ENCODE data around the gene HERC4. TPM values are rescaled to one million over a fixed set of nuclear protein-coding genes. Genes with fewer than 3 reads are reported as not detected.

HERC4 gene
- total RNA-seq, 1 experiment from 2014 or later: 57.4 TPM

DNA sequence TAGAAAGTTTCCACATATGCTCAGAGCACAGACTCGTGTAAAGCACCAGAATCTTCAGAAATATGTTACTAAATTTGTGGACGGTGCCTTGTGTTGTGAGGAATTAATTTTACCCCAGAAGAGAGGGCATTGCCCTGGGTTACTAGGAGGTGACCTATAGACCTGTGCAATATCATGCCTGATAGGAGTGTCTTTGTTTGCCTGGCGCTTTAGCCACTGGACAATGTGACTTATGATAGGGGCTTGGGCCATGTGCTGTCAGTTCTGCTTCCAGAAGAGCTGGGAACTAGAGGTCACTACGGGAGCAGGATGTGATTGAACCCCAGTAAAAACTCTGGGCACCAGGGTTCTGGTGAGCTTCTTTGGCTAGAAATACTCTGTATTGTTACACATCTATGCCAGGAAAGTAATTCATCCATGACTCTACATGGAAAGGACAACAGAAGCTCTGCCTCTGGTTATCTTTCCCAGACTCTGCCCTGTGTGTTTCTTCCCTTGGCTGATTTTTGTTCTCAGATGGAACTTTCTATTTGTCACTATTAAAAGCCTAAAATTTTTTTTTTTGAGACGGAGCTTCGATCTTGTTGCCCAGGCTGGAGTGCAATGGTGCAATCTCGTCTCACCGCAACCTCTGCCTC is 115.1 kb downstream of the HERC4 start:
- intact Hi-C loops (cut with micrococcal nuclease): no loop called here
- CTCF ChIA-PET: no interaction called here
- peak; percentile 15; the same call in 1 of the 2 replicates for ATAC-seq

DNA sequence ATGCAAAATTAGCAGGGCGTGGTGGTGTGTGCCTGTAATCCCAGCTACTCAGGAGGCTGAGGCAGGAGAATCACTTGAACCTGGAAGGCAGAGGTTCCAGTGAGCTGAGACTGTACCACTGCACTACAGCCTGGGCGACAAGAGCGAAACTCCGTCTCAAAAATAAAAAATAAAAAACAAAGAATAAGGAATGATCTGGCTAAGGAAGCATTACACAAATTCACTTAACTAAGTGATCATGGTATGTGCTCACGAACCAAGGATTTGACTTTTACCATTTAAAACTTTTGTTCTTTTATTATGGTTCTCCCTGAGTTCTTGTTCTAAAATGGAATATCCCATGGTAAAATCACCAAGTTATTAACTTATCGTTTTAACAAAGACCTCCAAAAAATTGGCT is 119.5 kb downstream of the HERC4 start:
- peaks cover 28% of the 10 kb centered on the region for H3K36me3 ChIP-seq (ENCODE audit: low read depth, low read length)
- CTCF ChIA-PET: no interaction called here

More for the DNA sequence above, 115.1 kb downstream of the HERC4 start:
- Histone ChIP-seq H3K9ac (ENCODE audit: low read length) (no peak overlapping the region), H3K36me3 (ENCODE audit: low read depth, low read length) (peaks cover 17% of the 10 kb centered on the region; the same call in 1 of the 2 replicates), H3F3A (ENCODE audit: low read length, unreplicated experiment) (no peaks in the 10 kb centered on the region), H3K4me3 (ENCODE audit: low read length) (no peak overlapping the region), H3K4me2 (ENCODE audit: low read length) (no peak overlapping the region), H3K27me3 (ENCODE audit: low read length) (no peaks in the 10 kb centered on the region), H3K27ac (ENCODE audit: low read length) (no peak overlapping the region), H3K79me2 (ENCODE audit: low read length) (no peaks in the 10 kb centered on the region), H4K20me1 (ENCODE audit: low read length) (no peaks in the 10 kb centered on the region), H3K4me1 (ENCODE audit: insufficient read depth, low read length) (no peaks in the 10 kb centered on the region), H2AFZ (ENCODE audit: low read length) (no peak overlapping the region), H3K9me2 (replicated peaks; ENCODE audit: low read length) (no peaks in the 10 kb centered on the region), H3K9me3 (ENCODE audit: low read length) (no peaks in the 10 kb centered on the region)
- POLR2A ChIA-PET (ENCODE audit: unreplicated experiment): no interaction called here
- no peak for TF ChIP-seq EZH2 (IDR thresholded peaks at IDR 0.05; ENCODE audit: low read length, unreplicated experiment)
- TF ChIP-seq EZH2phosphoT487 (IDR thresholded peaks at IDR 0.05; ENCODE audit: borderline replicate concordance, low read length): no peak
- TF ChIP-seq, protein P1, sequence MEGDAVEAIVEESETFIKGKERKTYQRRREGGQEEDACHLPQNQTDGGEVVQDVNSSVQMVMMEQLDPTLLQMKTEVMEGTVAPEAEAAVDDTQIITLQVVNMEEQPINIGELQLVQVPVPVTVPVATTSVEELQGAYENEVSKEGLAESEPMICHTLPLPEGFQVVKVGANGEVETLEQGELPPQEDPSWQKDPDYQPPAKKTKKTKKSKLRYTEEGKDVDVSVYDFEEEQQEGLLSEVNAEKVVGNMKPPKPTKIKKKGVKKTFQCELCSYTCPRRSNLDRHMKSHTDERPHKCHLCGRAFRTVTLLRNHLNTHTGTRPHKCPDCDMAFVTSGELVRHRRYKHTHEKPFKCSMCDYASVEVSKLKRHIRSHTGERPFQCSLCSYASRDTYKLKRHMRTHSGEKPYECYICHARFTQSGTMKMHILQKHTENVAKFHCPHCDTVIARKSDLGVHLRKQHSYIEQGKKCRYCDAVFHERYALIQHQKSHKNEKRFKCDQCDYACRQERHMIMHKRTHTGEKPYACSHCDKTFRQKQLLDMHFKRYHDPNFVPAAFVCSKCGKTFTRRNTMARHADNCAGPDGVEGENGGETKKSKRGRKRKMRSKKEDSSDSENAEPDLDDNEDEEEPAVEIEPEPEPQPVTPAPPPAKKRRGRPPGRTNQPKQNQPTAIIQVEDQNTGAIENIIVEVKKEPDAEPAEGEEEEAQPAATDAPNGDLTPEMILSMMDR (conservative IDR thresholded peaks at IDR 0.05; ENCODE audit: low read depth, low read length): no peak
- BruUV-seq (replicated peaks): no TSS peak
- no peak for DNase-seq

DNA sequence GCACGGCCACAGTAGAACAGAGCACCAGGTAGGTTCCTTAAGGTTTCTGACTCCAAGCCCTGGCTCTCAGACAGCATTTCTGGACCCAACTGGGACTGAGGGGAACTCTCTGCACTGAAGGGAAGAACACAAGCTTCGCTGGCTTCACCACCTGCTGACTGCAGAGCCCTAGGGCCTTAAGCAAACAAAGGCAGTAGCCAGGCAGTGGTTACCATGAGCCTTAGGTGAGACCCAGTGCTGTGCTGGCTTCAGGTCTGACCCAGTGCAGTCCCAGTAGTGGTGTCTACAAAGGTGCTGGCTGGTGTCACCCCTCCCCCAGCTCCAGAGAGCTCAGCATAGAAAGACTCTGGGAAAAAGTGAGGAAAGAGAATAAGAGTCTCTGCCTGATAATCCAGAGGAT is 131.2 kb downstream of the HERC4 start:
- BruUV-seq (replicated peaks): no TSS peak
- H3K27ac ChIP-seq (ENCODE audit: low read length): no peak overlapping the region
- no peaks in the 10 kb centered on the region for H3K27me3 ChIP-seq (ENCODE audit: low read length)
- POLR2A ChIA-PET (ENCODE audit: unreplicated experiment): no interaction called here
- H3K9ac ChIP-seq (ENCODE audit: low read length): no peak overlapping the region
- no peaks in the 10 kb centered on the region for H4K20me1 ChIP-seq (ENCODE audit: low read length)
- H3K9me3 ChIP-seq (ENCODE audit: low read length): no peaks in the 10 kb centered on the region
- intact Hi-C loops (cut with micrococcal nuclease): no loop called here
- no peak overlapping the region for H2AFZ ChIP-seq (ENCODE audit: low read length)
- H3K9me2 ChIP-seq (replicated peaks; ENCODE audit: low read length): no peaks in the 10 kb centered on the region
- H3F3A ChIP-seq (ENCODE audit: low read length, unreplicated experiment): no peaks in the 10 kb centered on the region
- ATAC-seq (no peak), DNase-seq (no peak)
- no peak overlapping the region for H3K4me2 ChIP-seq (ENCODE audit: low read length)
- TF ChIP-seq, protein P1 (conservative IDR thresholded peaks at IDR 0.05; ENCODE audit: low read depth, low read length): no peak
- no peak for TF ChIP-seq EZH2 (IDR thresholded peaks at IDR 0.05; ENCODE audit: low read length, unreplicated experiment)
- TF ChIP-seq EZH2phosphoT487 (IDR thresholded peaks at IDR 0.05; ENCODE audit: borderline replicate concordance, low read length): no peak
- H3K36me3 ChIP-seq (ENCODE audit: low read depth, low read length): peaks cover 46% of the 10 kb centered on the region
- no peak overlapping the region for H3K4me3 ChIP-seq (ENCODE audit: low read length)
- H3K4me1 ChIP-seq (ENCODE audit: insufficient read depth, low read length): no peaks in the 10 kb centered on the region
- CTCF ChIA-PET: interaction anchor here (0.7 kb wide), 1 partner anchor 88 kb away, joined by 3 read pairs; no protein-coding TSS in a partner anchor
- H3K79me2 ChIP-seq (ENCODE audit: low read length): no peaks in the 10 kb centered on the region

More for the DNA sequence above, 119.5 kb downstream of the HERC4 start:
- TF ChIP-seq, protein P1 (conservative IDR thresholded peaks at IDR 0.05; ENCODE audit: low read depth, low read length): no peak
- TF ChIP-seq EZH2phosphoT487 (IDR thresholded peaks at IDR 0.05; ENCODE audit: borderline replicate concordance, low read length): no peak
- no peaks in the 10 kb centered on the region for H4K20me1 ChIP-seq (ENCODE audit: low read length)
- no peak overlapping the region for H3K4me2 ChIP-seq (ENCODE audit: low read length)
- H3K4me3 ChIP-seq (ENCODE audit: low read length): no peak overlapping the region
- no peaks in the 10 kb centered on the region for H3K27me3 ChIP-seq (ENCODE audit: low read length)
- BruUV-seq (replicated peaks): no TSS peak
- POLR2A ChIA-PET (ENCODE audit: unreplicated experiment): no interaction called here
- no peak for DNase-seq
- no peak overlapping the region for H3K27ac ChIP-seq (ENCODE audit: low read length)
- no peaks in the 10 kb centered on the region for H3K9me2 ChIP-seq (replicated peaks; ENCODE audit: low read length)
- intact Hi-C loops (cut with micrococcal nuclease): no loop called here
- H3K9me3 ChIP-seq (ENCODE audit: low read length): no peaks in the 10 kb centered on the region
- H2AFZ ChIP-seq (ENCODE audit: low read length): no peak overlapping the region
- ATAC-seq: no peak
- H3K9ac ChIP-seq (ENCODE audit: low read length): no peak overlapping the region
- H3K4me1 ChIP-seq (ENCODE audit: insufficient read depth, low read length): no peaks in the 10 kb centered on the region
- no peaks in the 10 kb centered on the region for H3F3A ChIP-seq (ENCODE audit: low read length, unreplicated experiment)
- no peaks in the 10 kb centered on the region for H3K79me2 ChIP-seq (ENCODE audit: low read length)

Data from PC-3 (cell line).